Chondrocyte (in vitro differentiated cells): ENCODE results near the gene ANTXR1. TPM values are rescaled to one million over a fixed set of nuclear protein-coding genes. Genes with fewer than 3 reads are reported as not detected.
A peak's percentile ranks its signal among the peaks of the same experiment; 100 is the strongest.

Experiments used
- DNase-seq: peaks from one replicate; pipeline ENCODE4 v3.0.0; 2021; ENCODE audit warnings: mixed read lengths, low spot score
- H3K27ac Mint-ChIP-seq: one replicate; pipeline ENCODE4 v1.8.0; 2021; ENCODE audit warnings: mild to moderate bottlenecking, moderate library complexity, mixed read lengths; ENCODE audit not compliant: unreplicated experiment
- H3K27me3 Mint-ChIP-seq: 2 replicates; pipeline ENCODE4 v1.8.0; 2021; ENCODE audit warnings: low read depth, mixed read lengths
- H3K36me3 Mint-ChIP-seq: 2 replicates; pipeline ENCODE4 v1.8.0; 2021; ENCODE audit warnings: low read depth, mixed read lengths
- H3K4me1 Mint-ChIP-seq: 2 replicates; pipeline ENCODE4 v1.8.0; 2021; ENCODE audit warnings: low read depth, mild to moderate bottlenecking, mixed read lengths
- H3K4me3 Mint-ChIP-seq: one replicate; pipeline ENCODE4 v1.8.0; 2021; ENCODE audit warnings: mild to moderate bottlenecking, moderate library complexity, mixed read lengths; ENCODE audit not compliant: unreplicated experiment
- H3K9me3 Mint-ChIP-seq: 2 replicates; pipeline ENCODE4 v1.8.0; 2021; ENCODE audit warnings: low read depth, mixed read lengths
- total RNA-seq: library from RNA; stranded (reverse); gene quantifications from 3 replicates; pipeline ENCODE4 v1.2.1, GENCODE V29; 2021
- TF ChIP-seq, protein P1 (sequence below): fragments of 200-600 bp; sonication (generic); IDR thresholded peaks from 2 replicates; pipeline ENCODE4 v1.5.0; 2021; ENCODE audit warnings: antibody characterized with exemption, mild to moderate bottlenecking, moderate library complexity

The ANTXR1 gene
- total RNA-seq, 1 donor from 2014 or later = 351 TPM

DNA sequence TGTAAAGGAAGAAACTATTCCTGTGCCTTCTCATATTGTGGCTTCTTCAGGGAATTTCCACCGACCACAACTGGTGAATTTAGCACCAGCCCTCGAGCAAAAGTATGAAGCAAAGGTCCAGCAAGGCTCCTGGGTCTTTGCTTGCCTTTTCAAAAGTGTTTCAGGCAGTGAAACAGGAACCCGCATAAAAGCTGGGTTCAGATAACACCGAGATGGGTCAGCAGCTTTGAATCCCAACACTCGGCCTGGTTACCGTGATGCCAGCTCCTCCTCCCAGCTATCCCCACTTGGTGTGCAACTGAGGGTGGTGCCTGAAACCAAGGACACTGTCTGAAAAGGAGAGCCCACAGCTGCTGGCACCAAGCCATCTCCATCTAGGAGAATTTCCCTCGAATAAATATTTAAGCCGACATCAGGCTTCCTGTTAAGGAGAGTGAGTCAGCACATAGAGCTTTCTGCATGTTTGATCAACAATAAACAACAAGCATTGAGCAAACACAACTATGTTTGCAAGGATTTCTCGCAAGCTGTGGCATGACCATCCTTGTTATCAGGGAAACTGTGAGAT lies 69.5 kb downstream of the ANTXR1 start:
- Mint-ChIP-seq H3K4me1 (peaks cover 54% of the 10 kb centered on the region), H3K27ac (peak overlapping the region; percentile 78)

DNA sequence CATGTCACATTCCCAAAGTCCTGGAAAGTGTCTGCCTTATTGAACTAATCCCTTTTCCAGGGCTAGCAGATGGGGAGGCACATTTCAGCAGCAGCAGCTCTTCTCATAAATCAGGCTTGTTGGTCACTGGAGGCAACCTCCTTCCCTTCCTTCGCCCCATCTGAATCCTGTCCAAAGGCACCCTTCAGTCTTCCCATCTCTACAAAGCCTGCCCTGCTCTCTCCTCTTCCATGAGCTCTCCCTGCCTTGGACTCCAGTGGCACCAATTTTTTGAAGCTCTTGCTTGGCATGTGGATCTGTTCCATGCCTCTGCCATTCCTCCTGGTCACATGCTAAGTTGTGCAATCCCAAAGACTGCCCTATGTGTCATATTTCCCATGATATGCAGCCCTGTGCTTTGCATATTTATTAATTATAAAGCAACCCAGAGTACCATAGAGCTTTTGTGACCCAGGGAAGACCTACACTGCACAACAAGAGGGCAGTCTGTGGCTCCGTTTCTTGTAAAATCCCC lies 70.3 kb downstream of the ANTXR1 start:
- Mint-ChIP-seq H3K4me1 (peaks cover 60% of the 10 kb centered on the region), H3K27me3 (no peaks in the 10 kb centered on the region), H3K27ac (peak overlapping the region; percentile 90), H3K4me3 (no peak overlapping the region), H3K36me3 (peaks cover 50% of the 10 kb centered on the region), H3K9me3 (no peaks in the 10 kb centered on the region)
- DNase-seq = no peak
- TF ChIP-seq, protein P1, sequence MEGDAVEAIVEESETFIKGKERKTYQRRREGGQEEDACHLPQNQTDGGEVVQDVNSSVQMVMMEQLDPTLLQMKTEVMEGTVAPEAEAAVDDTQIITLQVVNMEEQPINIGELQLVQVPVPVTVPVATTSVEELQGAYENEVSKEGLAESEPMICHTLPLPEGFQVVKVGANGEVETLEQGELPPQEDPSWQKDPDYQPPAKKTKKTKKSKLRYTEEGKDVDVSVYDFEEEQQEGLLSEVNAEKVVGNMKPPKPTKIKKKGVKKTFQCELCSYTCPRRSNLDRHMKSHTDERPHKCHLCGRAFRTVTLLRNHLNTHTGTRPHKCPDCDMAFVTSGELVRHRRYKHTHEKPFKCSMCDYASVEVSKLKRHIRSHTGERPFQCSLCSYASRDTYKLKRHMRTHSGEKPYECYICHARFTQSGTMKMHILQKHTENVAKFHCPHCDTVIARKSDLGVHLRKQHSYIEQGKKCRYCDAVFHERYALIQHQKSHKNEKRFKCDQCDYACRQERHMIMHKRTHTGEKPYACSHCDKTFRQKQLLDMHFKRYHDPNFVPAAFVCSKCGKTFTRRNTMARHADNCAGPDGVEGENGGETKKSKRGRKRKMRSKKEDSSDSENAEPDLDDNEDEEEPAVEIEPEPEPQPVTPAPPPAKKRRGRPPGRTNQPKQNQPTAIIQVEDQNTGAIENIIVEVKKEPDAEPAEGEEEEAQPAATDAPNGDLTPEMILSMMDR = no peak

More for the DNA sequence above, 69.5 kb downstream of the ANTXR1 start:
- Mint-ChIP-seq H3K27me3 (no peaks in the 10 kb centered on the region), H3K36me3 (peaks cover 52% of the 10 kb centered on the region), H3K4me3 (no peak overlapping the region), H3K9me3 (no peaks in the 10 kb centered on the region)
- TF ChIP-seq, protein P1 = no peak
- no peak for DNase-seq

DNA sequence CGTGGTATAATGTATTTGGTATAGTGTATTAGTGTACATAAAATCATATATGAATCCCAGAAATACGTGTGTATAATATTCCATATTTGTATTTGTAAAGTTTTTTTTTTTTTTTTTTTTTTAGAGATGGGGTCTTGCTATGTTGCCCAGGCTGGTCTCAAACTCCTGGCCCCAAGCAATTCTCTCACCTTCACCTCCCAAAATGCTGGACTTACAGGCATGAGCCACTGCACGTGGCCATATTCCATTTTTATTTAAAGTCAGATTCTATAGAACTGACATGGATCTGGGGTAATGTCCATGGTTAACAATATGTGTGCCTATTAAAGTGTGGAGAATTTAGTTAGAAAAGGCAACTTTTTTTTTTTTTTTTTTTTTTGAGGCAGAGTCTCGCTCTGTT lies 71.5 kb downstream of the ANTXR1 start:
- no peak overlapping the region for H3K27ac Mint-ChIP-seq
- H3K4me1 Mint-ChIP-seq = peaks cover 70% of the 10 kb centered on the region
- H3K9me3 Mint-ChIP-seq = no peaks in the 10 kb centered on the region

DNA sequence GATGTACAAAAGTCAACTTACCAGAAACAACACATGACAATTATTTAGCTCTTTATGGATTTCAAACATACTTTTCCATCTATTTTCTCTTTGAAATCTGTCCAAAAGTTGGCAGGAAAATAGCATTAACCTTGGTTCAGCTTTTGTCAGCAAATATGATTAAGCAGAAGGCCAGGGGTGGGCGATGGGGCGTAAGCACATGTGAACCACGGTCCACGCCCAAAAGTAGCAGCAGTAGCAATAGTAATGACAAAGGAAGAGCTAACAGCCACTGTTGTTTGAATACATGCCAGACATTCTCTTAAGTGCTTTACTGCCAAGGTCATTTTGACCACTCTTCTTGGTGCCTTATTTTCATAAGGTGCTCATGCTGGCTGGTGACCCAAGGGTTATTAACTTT lies 73.5 kb downstream of the ANTXR1 start:
- no peak for DNase-seq
- Mint-ChIP-seq H3K4me3 (no peak overlapping the region), H3K36me3 (peaks cover 39% of the 10 kb centered on the region), H3K27ac (no peak overlapping the region), H3K27me3 (no peaks in the 10 kb centered on the region), H3K9me3 (no peaks in the 10 kb centered on the region), H3K4me1 (peaks cover 62% of the 10 kb centered on the region)
- TF ChIP-seq, protein P1 = no peak

More for the DNA sequence above, 71.5 kb downstream of the ANTXR1 start:
- no peak for DNase-seq
- H3K4me3 Mint-ChIP-seq = no peak overlapping the region
- TF ChIP-seq, protein P1 = no peak
- H3K27me3 Mint-ChIP-seq = no peaks in the 10 kb centered on the region
- peaks cover 46% of the 10 kb centered on the region for H3K36me3 Mint-ChIP-seq

DNA sequence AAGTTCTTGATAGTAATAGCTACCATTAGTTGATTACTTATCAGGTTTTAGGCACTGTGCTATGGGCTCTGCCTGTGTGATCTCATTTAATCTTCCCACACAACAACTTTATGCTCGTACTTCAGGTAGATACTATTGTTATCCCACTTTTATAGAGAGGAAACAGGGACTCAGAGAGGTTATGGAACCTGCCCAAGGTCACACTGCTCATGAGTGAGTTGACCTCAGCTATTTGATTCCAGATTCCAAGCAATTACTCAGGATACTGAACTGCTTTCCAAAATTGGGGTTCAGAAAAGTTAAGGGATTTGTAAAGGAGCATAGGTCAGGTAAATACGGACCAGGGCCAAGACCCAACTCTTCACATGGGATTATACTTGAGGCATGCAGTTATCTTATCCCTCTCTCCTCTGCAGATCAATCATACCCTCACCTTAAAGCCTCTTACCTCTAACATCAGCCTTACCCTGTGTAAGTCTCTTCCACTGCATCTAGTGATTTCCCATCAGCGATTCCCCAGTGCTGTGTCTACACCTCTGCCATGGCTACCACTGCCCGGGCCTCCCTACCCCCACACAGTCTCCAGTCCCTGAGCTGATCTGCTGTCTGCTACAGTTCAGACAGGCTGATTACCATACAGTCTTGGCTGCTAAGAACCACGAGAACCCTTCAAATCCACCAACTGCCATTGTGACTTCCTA lies 74.4 kb downstream of the ANTXR1 start:
- TF ChIP-seq, protein P1 = no peak
- DNase-seq = no peak

More for the DNA sequence above, 74.4 kb downstream of the ANTXR1 start:
- peaks cover 54% of the 10 kb centered on the region for H3K4me1 Mint-ChIP-seq
- peaks cover 34% of the 10 kb centered on the region for H3K36me3 Mint-ChIP-seq
- peak overlapping the region; percentile 60 for H3K27ac Mint-ChIP-seq
- H3K9me3 Mint-ChIP-seq = no peaks in the 10 kb centered on the region
- H3K4me3 Mint-ChIP-seq = no peak overlapping the region
- H3K27me3 Mint-ChIP-seq = no peaks in the 10 kb centered on the region
